ENCODE data around the gene E2F8. TPM values are rescaled to one million over a fixed set of nuclear protein-coding genes. Genes with fewer than 3 reads are reported as not detected.

The E2F8 gene, protein sequence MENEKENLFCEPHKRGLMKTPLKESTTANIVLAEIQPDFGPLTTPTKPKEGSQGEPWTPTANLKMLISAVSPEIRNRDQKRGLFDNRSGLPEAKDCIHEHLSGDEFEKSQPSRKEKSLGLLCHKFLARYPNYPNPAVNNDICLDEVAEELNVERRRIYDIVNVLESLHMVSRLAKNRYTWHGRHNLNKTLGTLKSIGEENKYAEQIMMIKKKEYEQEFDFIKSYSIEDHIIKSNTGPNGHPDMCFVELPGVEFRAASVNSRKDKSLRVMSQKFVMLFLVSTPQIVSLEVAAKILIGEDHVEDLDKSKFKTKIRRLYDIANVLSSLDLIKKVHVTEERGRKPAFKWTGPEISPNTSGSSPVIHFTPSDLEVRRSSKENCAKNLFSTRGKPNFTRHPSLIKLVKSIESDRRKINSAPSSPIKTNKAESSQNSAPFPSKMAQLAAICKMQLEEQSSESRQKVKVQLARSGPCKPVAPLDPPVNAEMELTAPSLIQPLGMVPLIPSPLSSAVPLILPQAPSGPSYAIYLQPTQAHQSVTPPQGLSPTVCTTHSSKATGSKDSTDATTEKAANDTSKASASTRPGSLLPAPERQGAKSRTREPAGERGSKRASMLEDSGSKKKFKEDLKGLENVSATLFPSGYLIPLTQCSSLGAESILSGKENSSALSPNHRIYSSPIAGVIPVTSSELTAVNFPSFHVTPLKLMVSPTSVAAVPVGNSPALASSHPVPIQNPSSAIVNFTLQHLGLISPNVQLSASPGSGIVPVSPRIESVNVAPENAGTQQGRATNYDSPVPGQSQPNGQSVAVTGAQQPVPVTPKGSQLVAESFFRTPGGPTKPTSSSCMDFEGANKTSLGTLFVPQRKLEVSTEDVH
- 10 to 100 TPM; 10.5 to 12.2 TPM for total RNA-seq
- polyA plus RNA-seq (2013, experiment 1 of 2): 6.5 TPM
- polyA plus RNA-seq (2013, experiment 2 of 2): 6.0 TPM
- long read RNA-seq, experiment 1, partial matches to known transcripts: 1 of 3 reads
- long read RNA-seq, experiment 1, other reads (novel, unspliced or antisense): 0 of 3 reads
- long read RNA-seq, experiment 2, partial matches to known transcripts: 4 of 8 reads
- long read RNA-seq, experiment 2, other reads (novel, unspliced or antisense): 1 of 8 reads
- long read RNA-seq, experiment 3, transcript E2F8-202 (13 exons, 3,432 nt): major isoform, 6 of 17 reads
- long read RNA-seq, experiment 3, partial matches to known transcripts: 6 of 17 reads
- long read RNA-seq, experiment 3, other reads (novel, unspliced or antisense): 0 of 17 reads
- long read RNA-seq, experiment 4, partial matches to known transcripts: 3 of 3 reads
- long read RNA-seq, experiment 4, other reads (novel, unspliced or antisense): 0 of 3 reads

- H3K4me3 Mint-ChIP-seq: peak within 1 kb of the TSS; percentile 78
- peaks cover 18% of the 10 kb centered on the region for H3K36me3 Mint-ChIP-seq (ENCODE audit: low read depth)
- H3K9ac ChIP-seq (ENCODE audit: extremely low read depth, low read length, poor library complexity, severe bottlenecking): peak within 1 kb of the TSS; percentile 62
- no peak for TF ChIP-seq CTCF (conservative IDR thresholded peaks at IDR 0.05)
- peak within 1 kb of the TSS; percentile 69 for H3K27ac Mint-ChIP-seq
- no peaks in the 10 kb centered on the region for H3K9me3 Mint-ChIP-seq
- peaks cover 50% of the 10 kb centered on the region for H3K27me3 Mint-ChIP-seq (ENCODE audit: insufficient read depth)
- no peak within 1 kb of the TSS for H3K27ac ChIP-seq (ENCODE audit: low read depth, low read length)
- no peaks in the 10 kb centered on the region for H3K4me1 ChIP-seq (ENCODE audit: control insufficient read depth, insufficient read depth, low read length)
- H3K9me3 ChIP-seq (ENCODE audit: control insufficient read depth, low read length): no peaks in the 10 kb centered on the region
- peak within 1 kb of the TSS; percentile 91 for H3K4me3 ChIP-seq (ENCODE audit: low read length)
- DNase-seq: peak; percentile 99
- peaks cover 48% of the 10 kb centered on the region for H3K27me3 ChIP-seq (ENCODE audit: control insufficient read depth, insufficient read depth, low read length, poor library complexity, severe bottlenecking)
- peaks cover 13% of the 10 kb centered on the region for H3K4me1 Mint-ChIP-seq
- peaks cover 21% of the 10 kb centered on the region for H3K36me3 ChIP-seq (ENCODE audit: control insufficient read depth, insufficient read depth, low read length)
- WGBS, 2 experiments (ENCODE audit: insufficient coverage in 1 of 2, insufficient read length in 1 of 2): 0 to 1% methylated on average over 26 to 58 of the region's 59 CpGs
Observed at GRCh38 chr11:19240420-19241259, at the start of gene E2F8. E2F8 (minus strand) TSS chr11:19240945; CDS start chr11:19240121, 824 bp downstream.

GRCh38 chr11:19290356-19290755 lies 49.6 kb upstream of the E2F8 start:
- Histone ChIP-seq H3K36me3 (ENCODE audit: control insufficient read depth, insufficient read depth, low read length) (no peaks in the 10 kb centered on the region), H3K4me1 (ENCODE audit: control insufficient read depth, insufficient read depth, low read length) (peaks cover 8% of the 10 kb centered on the region), H3K27ac (ENCODE audit: low read depth, low read length) (no peak overlapping the region), H3K27me3 (ENCODE audit: control insufficient read depth, insufficient read depth, low read length, poor library complexity, severe bottlenecking) (no peaks in the 10 kb centered on the region), H3K4me3 (ENCODE audit: low read length) (no peak overlapping the region), H3K9me3 (ENCODE audit: control insufficient read depth, low read length) (no peaks in the 10 kb centered on the region), H3K9ac (ENCODE audit: extremely low read depth, low read length, poor library complexity, severe bottlenecking) (no peak overlapping the region)
- no peak overlapping the region for H3K27ac Mint-ChIP-seq
- H3K27me3 Mint-ChIP-seq (ENCODE audit: insufficient read depth): no peaks in the 10 kb centered on the region
- no peaks in the 10 kb centered on the region for H3K9me3 Mint-ChIP-seq
- no peak for DNase-seq
- no peak overlapping the region for H3K4me3 Mint-ChIP-seq
- 89 to 92% methylated on average over 2 of the region's 2 CpGs for WGBS, 2 experiments (ENCODE audit: insufficient coverage in 1 of 2, insufficient read length in 1 of 2)
- H3K36me3 Mint-ChIP-seq (ENCODE audit: low read depth): no peaks in the 10 kb centered on the region
- peaks cover 18% of the 10 kb centered on the region for H3K4me1 Mint-ChIP-seq
- no peak for TF ChIP-seq CTCF (conservative IDR thresholded peaks at IDR 0.05)

All from endodermal cell (in vitro differentiated cells).